Measurements from ENCODE around the gene SACS.

DNA sequence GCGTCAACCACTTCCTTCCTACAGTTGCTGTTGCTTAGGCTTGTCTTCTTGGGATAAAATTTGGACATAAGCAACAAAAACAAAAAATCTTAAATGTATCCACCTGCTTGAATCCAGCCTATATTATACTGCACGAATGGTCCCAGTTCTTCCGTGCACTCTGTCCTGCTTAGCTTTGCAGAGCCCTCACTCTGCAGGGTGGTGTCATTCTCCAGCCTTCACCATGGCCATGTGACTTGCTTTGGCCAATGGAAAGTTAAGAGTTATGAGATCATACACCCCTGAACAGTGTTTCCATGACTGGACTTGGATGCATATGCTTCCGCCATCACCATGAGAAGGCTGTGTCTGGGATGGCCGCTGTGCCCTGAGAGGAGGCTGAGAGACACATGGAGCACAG lies 27.4 kb upstream of the SACS start:
- no peak for TF ChIP-seq POLR2AphosphoS5 (IDR thresholded peaks at IDR 0.05; ENCODE audit: insufficient read depth, low read depth, low read length)
- TF ChIP-seq, protein P1, sequence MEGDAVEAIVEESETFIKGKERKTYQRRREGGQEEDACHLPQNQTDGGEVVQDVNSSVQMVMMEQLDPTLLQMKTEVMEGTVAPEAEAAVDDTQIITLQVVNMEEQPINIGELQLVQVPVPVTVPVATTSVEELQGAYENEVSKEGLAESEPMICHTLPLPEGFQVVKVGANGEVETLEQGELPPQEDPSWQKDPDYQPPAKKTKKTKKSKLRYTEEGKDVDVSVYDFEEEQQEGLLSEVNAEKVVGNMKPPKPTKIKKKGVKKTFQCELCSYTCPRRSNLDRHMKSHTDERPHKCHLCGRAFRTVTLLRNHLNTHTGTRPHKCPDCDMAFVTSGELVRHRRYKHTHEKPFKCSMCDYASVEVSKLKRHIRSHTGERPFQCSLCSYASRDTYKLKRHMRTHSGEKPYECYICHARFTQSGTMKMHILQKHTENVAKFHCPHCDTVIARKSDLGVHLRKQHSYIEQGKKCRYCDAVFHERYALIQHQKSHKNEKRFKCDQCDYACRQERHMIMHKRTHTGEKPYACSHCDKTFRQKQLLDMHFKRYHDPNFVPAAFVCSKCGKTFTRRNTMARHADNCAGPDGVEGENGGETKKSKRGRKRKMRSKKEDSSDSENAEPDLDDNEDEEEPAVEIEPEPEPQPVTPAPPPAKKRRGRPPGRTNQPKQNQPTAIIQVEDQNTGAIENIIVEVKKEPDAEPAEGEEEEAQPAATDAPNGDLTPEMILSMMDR (IDR thresholded peaks at IDR 0.05; ENCODE audit: extremely low read depth in 1 of 2, insufficient read depth in 1 of 2, low read depth in 1 of 2, low read length in 2 of 2): no peak
- no peak for TF ChIP-seq POLR2A (IDR thresholded peaks at IDR 0.05; ENCODE audit: low read depth, low read length)
- TF ChIP-seq EZH2 (IDR thresholded peaks at IDR 0.05; ENCODE audit: borderline replicate concordance, low read depth, low read length, severe bottlenecking): no peak
- no peak for TF ChIP-seq MAX (IDR thresholded peaks at IDR 0.05; ENCODE audit: insufficient read depth, insufficient read length)
- TF ChIP-seq MYC (IDR thresholded peaks at IDR 0.05; ENCODE audit: low read depth, low read length): no peak
- no peak for TF ChIP-seq GATA2 (IDR thresholded peaks at IDR 0.05; ENCODE audit: insufficient read depth, insufficient read length, low read depth, low read length)
